Retina (tissue), 1 donor: ENCODE results near the gene POLR2M.

Experiments
- DNase-seq: peaks from one replicate; pipeline ENCODE4 v3.0.0-alpha.2; 2016

The POLR2M gene

GRCh38 chr15:57706405-57707209, at the start of gene POLR2M:
POLR2M (plus strand) TSS chr15:57706714; CDS start chr15:57706843, 129 bp downstream.
- peak; percentile 96 for DNase-seq

- DNase-seq = no peak
These were observed 48.9 kb upstream of the POLR2M start for GRCh38 chr15:57657619-57658018.

- DNase-seq = no peak
These were observed 44.3 kb upstream of the POLR2M start for GRCh38 chr15:57662091-57662744.

- no peak for DNase-seq
These were observed 43.7 kb upstream of the POLR2M start for GRCh38 chr15:57662802-57663201.

- no peak for DNase-seq
These were observed 43.3 kb upstream of the POLR2M start for GRCh38 chr15:57663262-57663661.

- DNase-seq = no peak
These were observed 41.3 kb upstream of the POLR2M start for GRCh38 chr15:57665194-57665593.

- no peak for DNase-seq
These were observed 40.6 kb upstream of the POLR2M start for GRCh38 chr15:57665939-57666338.

- DNase-seq = peak; percentile 50
These were observed 39.2 kb upstream of the POLR2M start for GRCh38 chr15:57667171-57667849.

GRCh38 chr15:57668016-57668415, 38.5 kb upstream of the POLR2M start:
- no peak for DNase-seq

GRCh38 chr15:57671636-57672035, 34.9 kb upstream of the POLR2M start:
- no peak for DNase-seq

- no peak for DNase-seq
These were observed 30.9 kb upstream of the POLR2M start for GRCh38 chr15:57675481-57676181.

GRCh38 chr15:57676585-57676984, 29.9 kb upstream of the POLR2M start:
- DNase-seq = no peak

- DNase-seq = no peak
These were observed 29.3 kb upstream of the POLR2M start for GRCh38 chr15:57677204-57677603.

GRCh38 chr15:57680021-57680420, 26.5 kb upstream of the POLR2M start:
- DNase-seq = no peak

GRCh38 chr15:57681011-57681410, 25.5 kb upstream of the POLR2M start:
- no peak for DNase-seq

- no peak for DNase-seq
These were observed 23.0 kb upstream of the POLR2M start for GRCh38 chr15:57683481-57683880.

GRCh38 chr15:57684491-57685151, 21.9 kb upstream of the POLR2M start:
- no peak for DNase-seq

- no peak for DNase-seq
These were observed 21.0 kb upstream of the POLR2M start for GRCh38 chr15:57685306-57686095.

GRCh38 chr15:57686657-57687056, 19.9 kb upstream of the POLR2M start:
- DNase-seq = no peak

- no peak for DNase-seq
These were observed 16.1 kb upstream of the POLR2M start for GRCh38 chr15:57690341-57690966.

- DNase-seq = no peak
These were observed 15.4 kb upstream of the POLR2M start for GRCh38 chr15:57691082-57691481.
